Lower leg skin (tissue), 3 donors: ENCODE measurements around the gene CLDN6.

ENCODE experiments used
- POLR2A ChIP-seq, 2 donors: fragments of 450-650 bp; IDR thresholded peaks; one replicate each; pipeline ENCODE4 v1.6.1; 2016 to 2017; ENCODE audit warnings: antibody characterized with exemption in 2 of 2, mild to moderate bottlenecking in 1 of 2, moderate library complexity in 1 of 2
- TF ChIP-seq, protein P1 (sequence below), 3 donors: fragments of 450-650 bp; IDR thresholded peaks; one replicate each; pipeline ENCODE4 v1.5.1; 2016; ENCODE audit warnings: antibody characterized with exemption in 3 of 3, mild to moderate bottlenecking in 3 of 3, moderate library complexity in 2 of 3

- TF ChIP-seq POLR2A (IDR thresholded peaks at IDR 0.05): no peak
- TF ChIP-seq, protein P1, sequence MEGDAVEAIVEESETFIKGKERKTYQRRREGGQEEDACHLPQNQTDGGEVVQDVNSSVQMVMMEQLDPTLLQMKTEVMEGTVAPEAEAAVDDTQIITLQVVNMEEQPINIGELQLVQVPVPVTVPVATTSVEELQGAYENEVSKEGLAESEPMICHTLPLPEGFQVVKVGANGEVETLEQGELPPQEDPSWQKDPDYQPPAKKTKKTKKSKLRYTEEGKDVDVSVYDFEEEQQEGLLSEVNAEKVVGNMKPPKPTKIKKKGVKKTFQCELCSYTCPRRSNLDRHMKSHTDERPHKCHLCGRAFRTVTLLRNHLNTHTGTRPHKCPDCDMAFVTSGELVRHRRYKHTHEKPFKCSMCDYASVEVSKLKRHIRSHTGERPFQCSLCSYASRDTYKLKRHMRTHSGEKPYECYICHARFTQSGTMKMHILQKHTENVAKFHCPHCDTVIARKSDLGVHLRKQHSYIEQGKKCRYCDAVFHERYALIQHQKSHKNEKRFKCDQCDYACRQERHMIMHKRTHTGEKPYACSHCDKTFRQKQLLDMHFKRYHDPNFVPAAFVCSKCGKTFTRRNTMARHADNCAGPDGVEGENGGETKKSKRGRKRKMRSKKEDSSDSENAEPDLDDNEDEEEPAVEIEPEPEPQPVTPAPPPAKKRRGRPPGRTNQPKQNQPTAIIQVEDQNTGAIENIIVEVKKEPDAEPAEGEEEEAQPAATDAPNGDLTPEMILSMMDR (IDR thresholded peaks at IDR 0.05): no peak
Measured at GRCh38 chr16:3004781-3005284, 13.2 kb downstream of the CLDN6 start.
